GM15510 (cell line): ENCODE data around the gene FUCA1.

ENCODE experiments used
- POLR2A ChIP-seq: IDR thresholded peaks from 3 replicates; pipeline ENCODE4 v1.6.1; 2011; ENCODE audit warnings: borderline replicate concordance; ENCODE audit not compliant: insufficient read length; ENCODE audit errors: extremely low read depth

Gene FUCA1

DNA sequence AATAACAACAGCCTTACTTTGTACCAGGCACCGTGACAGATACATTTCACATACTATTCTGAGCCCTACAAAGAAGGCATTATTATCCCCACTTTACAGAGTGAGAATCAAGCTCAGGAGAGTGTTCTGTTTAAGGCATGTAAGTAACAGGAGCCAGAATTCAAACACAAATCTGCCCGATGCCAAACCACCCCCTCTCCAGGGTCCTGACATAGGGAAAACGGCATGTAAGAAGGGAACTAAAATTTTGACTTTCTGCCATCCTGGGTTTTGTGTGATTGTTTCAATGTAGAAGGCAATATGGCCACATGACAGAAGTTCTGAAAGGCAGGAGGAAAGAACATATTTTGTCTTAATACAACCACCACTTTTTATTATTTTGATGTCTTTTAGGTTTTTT lies 5.5 kb downstream of the FUCA1 start:
- no peak for TF ChIP-seq POLR2A

DNA sequence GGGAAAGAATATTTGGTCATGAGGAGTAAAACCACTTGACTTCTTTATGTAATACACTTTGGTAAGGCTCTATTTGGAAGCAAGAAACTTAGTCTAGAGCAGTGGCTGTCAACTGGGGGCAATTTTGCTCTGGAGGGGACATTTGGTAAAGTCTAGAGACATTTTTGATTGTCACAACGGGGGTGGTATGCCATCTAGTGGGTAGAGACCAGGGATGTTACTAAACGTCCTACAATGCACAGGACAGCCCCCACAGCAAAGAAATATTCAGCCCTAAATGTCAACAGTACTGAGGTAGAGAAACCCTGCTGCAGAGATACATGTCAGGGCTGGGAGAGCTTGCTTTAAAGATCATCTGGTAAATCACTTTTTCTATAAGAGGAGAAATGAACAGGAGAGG lies 13.5 kb downstream of the FUCA1 start:
- TF ChIP-seq POLR2A = no peak

- no peak for TF ChIP-seq POLR2A
These were observed 19.1 kb downstream of the FUCA1 start for GRCh38 chr1:23848673-23849616.

- TF ChIP-seq POLR2A = no peak
These were observed 22.9 kb downstream of the FUCA1 start for GRCh38 chr1:23845163-23845562.

DNA sequence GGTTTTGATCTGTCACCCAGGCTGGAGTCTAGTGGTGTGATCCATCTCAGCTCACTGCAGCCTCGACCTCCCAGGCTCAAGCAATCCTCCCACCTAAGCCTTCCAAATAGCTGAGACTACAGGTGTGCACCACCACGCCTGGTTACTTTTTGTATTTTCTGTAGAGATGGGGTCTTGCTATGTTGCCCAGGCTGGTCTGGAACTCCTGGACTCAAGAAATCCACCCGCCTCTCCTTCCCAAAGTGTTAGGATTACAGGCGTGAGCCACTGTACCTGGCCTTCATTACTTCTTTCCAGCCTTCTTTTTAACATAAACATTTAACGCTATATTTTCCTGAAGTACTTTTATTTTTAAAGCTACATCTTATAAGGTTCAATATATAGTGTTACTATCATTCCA lies 24.4 kb downstream of the FUCA1 start:
- TF ChIP-seq POLR2A = no peak

DNA sequence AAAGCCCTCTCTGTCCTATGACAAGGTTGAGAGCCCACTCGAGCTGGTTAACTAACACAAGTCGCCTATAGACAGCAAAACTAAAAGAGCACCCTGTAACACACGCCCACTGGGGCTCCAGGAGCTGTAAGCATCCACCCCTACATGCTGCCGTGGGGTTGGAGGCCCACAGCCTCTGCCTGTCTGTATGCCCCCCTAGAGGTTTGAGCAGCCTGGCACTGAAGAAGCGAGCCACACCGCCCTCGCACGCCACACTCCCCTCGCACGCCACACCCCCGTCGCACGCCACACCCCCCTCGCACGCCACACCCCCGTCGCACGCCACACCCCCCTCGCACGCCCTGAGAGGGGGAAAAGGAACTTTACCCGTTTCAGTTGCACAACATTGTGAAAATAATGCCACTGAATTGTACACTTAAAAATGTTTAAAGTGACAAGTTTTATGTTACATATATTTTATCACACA lies 29.7 kb downstream of the FUCA1 start:
- no peak for TF ChIP-seq POLR2A

- TF ChIP-seq POLR2A = no peak
These were observed 30.2 kb downstream of the FUCA1 start for GRCh38 chr1:23837908-23838307.

- no peak for TF ChIP-seq POLR2A
These were observed 32.1 kb downstream of the FUCA1 start for GRCh38 chr1:23836037-23836436.

DNA sequence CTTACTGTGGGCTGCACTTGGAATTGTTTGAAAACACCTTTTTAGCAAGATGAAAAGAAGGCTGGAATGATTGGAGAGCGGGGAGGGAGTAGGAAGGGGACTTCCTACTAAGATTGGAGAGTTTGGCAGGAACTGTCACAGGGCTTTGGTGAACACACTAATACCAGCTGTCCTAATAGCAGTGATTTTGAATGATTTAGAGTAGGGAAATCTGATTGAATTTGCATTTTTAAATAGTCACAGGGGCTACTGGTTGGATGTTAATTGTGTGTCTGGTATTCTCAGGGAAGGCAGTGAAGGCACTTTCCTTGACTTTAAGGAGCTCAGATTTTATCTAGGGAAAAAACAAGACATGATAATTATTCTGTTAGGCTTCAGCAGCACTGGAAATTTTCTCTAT lies 40.4 kb downstream of the FUCA1 start:
- TF ChIP-seq POLR2A = no peak

DNA sequence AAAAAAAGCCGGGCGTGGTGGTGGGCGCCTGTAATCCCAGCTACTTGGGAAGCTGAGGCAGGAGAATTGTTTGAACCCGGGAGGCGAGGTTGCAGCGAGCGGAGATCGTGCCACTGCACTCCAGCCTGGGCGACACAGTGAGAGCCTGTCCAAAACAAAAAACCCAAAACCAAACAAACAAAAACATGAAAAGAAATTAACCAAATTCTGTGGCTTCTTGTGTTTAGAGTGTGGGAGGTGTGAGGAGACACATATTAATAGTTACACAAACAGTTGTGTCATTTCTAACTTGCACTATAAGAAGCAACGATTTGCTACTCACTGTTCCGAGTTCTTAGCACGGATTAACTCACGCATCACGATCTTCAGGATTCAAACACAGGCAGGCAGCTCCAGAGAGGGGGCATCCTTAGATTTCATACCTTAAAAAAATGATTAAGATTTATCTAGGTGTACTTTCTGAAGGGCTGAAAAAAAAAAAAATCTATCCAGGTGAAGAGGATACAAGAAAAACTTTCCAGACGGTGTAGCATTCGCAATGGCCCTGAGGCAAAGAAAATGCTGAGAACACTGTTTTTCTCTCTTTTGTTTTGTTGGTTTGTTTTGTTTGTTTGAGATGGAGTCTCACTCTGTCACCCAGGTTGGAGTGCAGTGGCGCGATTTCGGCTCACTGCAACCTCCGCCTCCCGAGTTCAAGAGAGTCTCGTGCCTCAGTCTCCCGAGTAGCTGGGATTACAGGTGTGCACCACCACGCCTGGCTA lies 42.1 kb downstream of the FUCA1 start:
- TF ChIP-seq POLR2A = no peak

- TF ChIP-seq POLR2A = peak; percentile 95
These were observed 42.9 kb downstream of the FUCA1 start, which contains the start of gene HMGCL for GRCh38 chr1:23825076-23825761. Gene HMGCL, minus strand, starts transcription at chr1:23825429. Its CDS starts 14 bp downstream, at chr1:23825415.

DNA sequence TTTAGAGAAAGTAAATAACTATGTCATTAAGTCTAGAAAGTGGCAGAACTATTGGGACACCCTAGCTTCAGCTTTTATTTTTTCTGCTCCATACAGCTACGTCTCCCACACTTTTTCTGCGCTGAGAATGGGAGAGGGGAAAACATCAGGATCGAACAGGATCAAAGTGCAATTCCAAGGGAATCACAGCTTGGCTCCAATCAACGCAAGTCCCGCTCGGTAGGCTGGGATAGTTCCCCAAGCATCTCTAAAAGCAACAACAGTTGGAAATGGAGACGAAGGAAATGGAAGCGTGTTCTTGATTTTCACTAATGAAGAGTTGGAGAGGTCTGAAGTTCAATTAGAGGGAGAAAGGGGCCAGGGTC lies 43.4 kb downstream of the FUCA1 start:
- no peak for TF ChIP-seq POLR2A

DNA sequence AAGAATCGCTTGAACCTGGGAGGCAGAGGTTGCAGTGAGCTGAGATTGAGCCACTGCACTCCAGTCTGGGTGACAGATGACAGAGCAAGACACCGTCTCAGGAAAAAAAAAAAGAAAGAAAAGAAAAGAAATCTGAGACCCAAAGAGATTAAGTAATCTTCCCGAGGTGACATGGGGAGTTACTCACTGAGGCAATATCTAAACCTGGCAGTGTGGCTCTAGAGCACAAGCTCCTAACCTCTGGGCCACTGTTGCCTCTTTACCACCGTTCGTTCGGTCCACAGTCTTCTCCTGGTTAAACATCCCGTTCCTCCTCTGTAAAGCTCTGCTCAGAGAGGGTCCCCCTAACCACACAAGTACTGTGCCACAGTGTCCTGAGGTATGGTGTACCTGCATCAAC lies 44.3 kb downstream of the FUCA1 start:
- TF ChIP-seq POLR2A = no peak

DNA sequence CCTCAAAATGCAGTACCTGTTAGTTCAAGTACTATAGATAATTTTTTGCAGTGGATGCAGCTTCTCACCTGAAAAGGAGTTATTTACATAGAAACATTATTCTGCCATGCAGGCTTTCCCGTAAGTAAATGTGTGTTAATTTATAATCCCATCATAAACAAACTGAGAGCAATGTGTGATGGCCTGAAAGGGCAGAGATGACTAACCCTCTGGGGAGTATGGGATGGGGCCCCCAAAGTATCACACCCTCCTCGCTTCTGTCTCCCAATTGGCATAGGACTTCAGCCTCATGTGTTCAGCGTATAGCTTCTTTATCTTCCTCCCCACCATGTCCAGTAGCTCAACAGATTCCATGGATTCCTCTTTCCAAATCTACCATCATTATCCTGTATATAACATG lies 50.5 kb downstream of the FUCA1 start:
- TF ChIP-seq POLR2A = no peak

- TF ChIP-seq POLR2A = no peak
These were observed 51.2 kb downstream of the FUCA1 start for GRCh38 chr1:23816906-23817305.
